ENCODE results near the gene AKAP8. TPM values are rescaled to one million over a fixed set of nuclear protein-coding genes. Genes with fewer than 3 reads are reported as not detected.

Gene AKAP8
- total RNA-seq, 1 experiment from 2014 or later: 59.5 TPM

- H3K4me1 Mint-ChIP-seq: peaks cover 50 to 54% of the 10 kb centered on the region in 2 experiments
- no peaks in the 10 kb centered on the region for H3K27me3 Mint-ChIP-seq (ENCODE audit: low read depth)
- no peaks in the 10 kb centered on the region; a peak in 1 of 5 replicates for H3K9me3 Mint-ChIP-seq
- no peak overlapping the region for H3K27ac ChIP-seq (ENCODE audit: insufficient read length, low read depth, low read length)
- no CpG with 5 or more reads among the region's 2 CpGs for WGBS (ENCODE audit: extremely low coverage, insufficient read length, low lambda C conversion rate)
- H3K27me3 ChIP-seq (ENCODE audit: insufficient read depth, low read length): no peaks in the 10 kb centered on the region
- H2AFZ ChIP-seq (ENCODE audit: low read length): no peak overlapping the region
- no peaks in the 10 kb centered on the region for H3K79me1 ChIP-seq (ENCODE audit: insufficient read depth, low read depth, low read length, poor library complexity, severe bottlenecking)
- no peak overlapping the region for H3K4me2 ChIP-seq (ENCODE audit: insufficient read depth, insufficient read length, low read length)
- no peak overlapping the region for H3K14ac ChIP-seq (ENCODE audit: insufficient read depth, low read length)
- H3K23ac ChIP-seq (ENCODE audit: insufficient read length, low read depth, low read length): no peak overlapping the region
- TF ChIP-seq CTCF (conservative IDR thresholded peaks at IDR 0.05): no peak
- peaks cover 88% of the 10 kb centered on the region for H3K79me2 ChIP-seq (ENCODE audit: insufficient read depth, low read length)
- peaks cover 0 to 5% (median 4%) of the 10 kb centered on the region in 3 experiments; a peak in 3 of 7 replicates for H3K36me3 Mint-ChIP-seq (ENCODE audit: insufficient read depth in 1 of 3, low read depth in 3 of 3)
- H4K91ac ChIP-seq (ENCODE audit: insufficient read length, low read depth, low read length): no peak overlapping the region
- DNase-seq: no peak
- H3T11ph ChIP-seq (ENCODE audit: low read length): no peak overlapping the region
- no peak overlapping the region for H2AK5ac ChIP-seq (ENCODE audit: insufficient read length, low read length)
- no peak overlapping the region for H2BK5ac ChIP-seq (ENCODE audit: insufficient read length, low read length)
- H3K4ac ChIP-seq (ENCODE audit: low read depth, low read length): no peak overlapping the region
- H2BK15ac ChIP-seq (ENCODE audit: low read depth, low read length): no peak overlapping the region
- H3K56ac ChIP-seq (ENCODE audit: insufficient read length, low read depth, low read length): no peak overlapping the region
- peak overlapping the region in 2 of 3 experiments; percentile 42 to 73; a peak in 4 of 7 replicates for H3K27ac Mint-ChIP-seq
- H3K18ac ChIP-seq (ENCODE audit: insufficient read length, low read depth, low read length): no peak overlapping the region
- H3K23me2 ChIP-seq (ENCODE audit: insufficient read length, low read depth, low read length, poor library complexity, severe bottlenecking): no peaks in the 10 kb centered on the region
- H4K5ac ChIP-seq (ENCODE audit: insufficient read length, low read depth, low read length): no peak overlapping the region
- H3K9me3 ChIP-seq (ENCODE audit: control insufficient read depth, low read depth, low read length): no peaks in the 10 kb centered on the region
- no peak overlapping the region for H3K9ac ChIP-seq (ENCODE audit: extremely low read depth, insufficient read length, low read length)
- no peak overlapping the region for H4K8ac ChIP-seq (replicated peaks; ENCODE audit: insufficient read length, low read depth, low read length)
- H3K4me1 ChIP-seq (ENCODE audit: insufficient read depth, low read length): peaks cover 4% of the 10 kb centered on the region; the same call in 1 of the 2 replicates
- no peak overlapping the region for H3K4me3 Mint-ChIP-seq
- H2BK20ac ChIP-seq (ENCODE audit: low read depth, low read length, poor library complexity, severe bottlenecking): no peak overlapping the region
- no peaks in the 10 kb centered on the region for H4K20me1 ChIP-seq (ENCODE audit: control insufficient read depth, insufficient read depth, insufficient read length)
- no peak overlapping the region for H2BK120ac ChIP-seq (ENCODE audit: low read depth, low read length, poor library complexity, severe bottlenecking)
- no peak overlapping the region for H2BK12ac ChIP-seq (ENCODE audit: insufficient read length, low read depth, low read length)
These were observed 63.1 kb downstream of the AKAP8 start for GRCh38 chr19:15316498-15316897.
